Naive B cell (primary cell): ENCODE data around the gene MOSPD3. TPM values are rescaled to one million over a fixed set of nuclear protein-coding genes. Genes with fewer than 3 reads are reported as not detected.

Experiments used
- ATAC-seq, 2 donors: fragments of 150-1000 bp; cut with Tn5 transposase; 2 replicates each; pipeline ENCODE4 v1.10.0; 2021; ENCODE audit warnings: low read depth in 2 of 2, mild to moderate bottlenecking in 2 of 2, moderate library complexity in 2 of 2
- DNase-seq: peaks from one replicate; pipeline ENCODE4 v3.0.0; 2022
- H3K27ac Mint-ChIP-seq, 6 donors: one replicate each; pipeline ENCODE4 v1.8.0; 2020 to 2022; ENCODE audit warnings: mild to moderate bottlenecking in 6 of 6, mixed read lengths in 6 of 6, moderate library complexity in 5 of 6, inconsistent platforms in 2 of 6
- H3K27me3 Mint-ChIP-seq, 3 donors: one replicate each; pipeline ENCODE4 v1.8.0; 2021 to 2022; ENCODE audit warnings: mixed read lengths in 3 of 3, mild to moderate bottlenecking in 1 of 3
- H3K36me3 Mint-ChIP-seq, 2 donors: one replicate each; pipeline ENCODE4 v1.8.0; 2020 to 2022; ENCODE audit warnings: mixed read lengths in 2 of 2, inconsistent platforms in 1 of 2, mild to moderate bottlenecking in 1 of 2
- H3K4me1 Mint-ChIP-seq, 3 donors: one replicate each; pipeline ENCODE4 v1.8.0; 2020 to 2022; ENCODE audit warnings: mixed read lengths in 3 of 3, inconsistent platforms in 1 of 3, mild to moderate bottlenecking in 1 of 3, moderate library complexity in 1 of 3
- H3K4me3 Mint-ChIP-seq, 8 donors: one replicate each; pipeline ENCODE4 v1.8.0; 2020 to 2022; ENCODE audit warnings: mild to moderate bottlenecking in 8 of 8, mixed read lengths in 8 of 8, moderate library complexity in 8 of 8, inconsistent platforms in 2 of 8
- H3K9me3 Mint-ChIP-seq, 7 donors: one replicate each; pipeline ENCODE4 v1.8.0; 2020 to 2022; ENCODE audit warnings: mixed read lengths in 7 of 7, mild to moderate bottlenecking in 5 of 7, inconsistent platforms in 2 of 7, moderate library complexity in 1 of 7
- polyA plus RNA-seq, 6 donors: library from polyadenylated mRNA; unstranded; fragments of 300-500 nt; fragmentation: Illumina TruSeq; gene quantifications; one replicate each; pipeline ENCODE4 v1.2.3, GENCODE V29; 2021; ENCODE audit warnings: low read depth in 6 of 6

The MOSPD3 gene
- polyA plus RNA-seq, 6 donors from 2014 or later = 7.7 to 18.2 (median 13.1) TPM

GRCh38 chr7:100571829-100572116, 40.6 kb upstream of the MOSPD3 start:
- H3K36me3 Mint-ChIP-seq = peaks cover 0 to 19% of the 10 kb centered on the region in 2 donors
- peak overlapping the region in 1 of 6 donors; percentile 87 for H3K27ac Mint-ChIP-seq
- H3K4me1 Mint-ChIP-seq = peaks cover 26 to 50% (median 40%) of the 10 kb centered on the region in 3 donors
- H3K27me3 Mint-ChIP-seq = no peaks in the 10 kb centered on the region
- DNase-seq (no peak), ATAC-seq (no peak)
- no peaks in the 10 kb centered on the region for H3K9me3 Mint-ChIP-seq
- H3K4me3 Mint-ChIP-seq = peak overlapping the region in 2 of 8 donors; percentile 15 to 42

GRCh38 chr7:100572281-100572948, 39.9 kb upstream of the MOSPD3 start:
- H3K36me3 Mint-ChIP-seq = peaks cover 0 to 21% of the 10 kb centered on the region in 2 donors
- no peak for DNase-seq
- peak overlapping the region in 3 of 6 donors; percentile 24 to 87 (median 86) for H3K27ac Mint-ChIP-seq
- no peak for ATAC-seq
- no peaks in the 10 kb centered on the region for H3K27me3 Mint-ChIP-seq
- no peaks in the 10 kb centered on the region for H3K9me3 Mint-ChIP-seq
- peaks cover 26 to 44% (median 37%) of the 10 kb centered on the region in 3 donors for H3K4me1 Mint-ChIP-seq
- peak overlapping the region in 1 of 8 donors; percentile 15 for H3K4me3 Mint-ChIP-seq

- no peak for DNase-seq
- H3K4me1 Mint-ChIP-seq = peaks cover 19 to 37% (median 30%) of the 10 kb centered on the region in 3 donors
- no peaks in the 10 kb centered on the region for H3K9me3 Mint-ChIP-seq
- peak overlapping the region in 1 of 6 donors; percentile 71 for H3K27ac Mint-ChIP-seq
- H3K4me3 Mint-ChIP-seq = no peak overlapping the region
- ATAC-seq = no peak
- peaks cover 0 to 21% of the 10 kb centered on the region in 2 donors for H3K36me3 Mint-ChIP-seq
- no peaks in the 10 kb centered on the region for H3K27me3 Mint-ChIP-seq
Observed at GRCh38 chr7:100572949-100573675, 39.2 kb upstream of the MOSPD3 start.

DNA sequence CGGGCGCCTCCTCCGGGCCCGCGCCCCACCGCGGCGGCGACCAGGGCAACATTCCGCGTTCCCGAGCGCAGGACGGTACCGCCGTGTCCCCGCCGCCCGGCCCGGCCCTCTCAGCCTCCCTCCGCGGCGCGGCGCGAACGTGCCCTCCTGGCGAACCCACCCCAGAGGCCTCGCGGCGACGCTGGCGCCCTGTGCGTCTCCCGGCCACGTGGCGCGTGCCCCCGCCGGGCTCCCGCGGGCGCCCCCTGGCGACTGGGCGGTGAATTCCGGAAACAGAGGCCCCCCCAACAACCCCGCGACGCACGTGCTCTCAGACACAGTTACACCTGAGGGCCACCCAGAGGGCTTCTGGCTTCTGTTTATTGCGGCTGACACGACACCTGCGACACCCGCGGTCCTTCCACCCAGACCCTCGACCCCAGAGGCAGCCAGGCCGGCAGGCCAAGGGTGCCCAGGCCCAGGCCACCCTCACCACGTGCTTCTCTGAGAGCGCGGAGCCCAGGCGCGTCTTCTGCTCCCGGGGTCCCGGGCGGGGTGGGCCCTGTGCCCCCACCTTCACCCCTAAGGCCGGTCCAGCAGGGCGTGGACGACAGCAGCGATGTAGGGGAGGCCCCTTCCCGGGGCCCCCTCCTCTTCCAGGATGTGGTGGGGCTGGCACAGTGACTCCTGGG, 38.5 kb upstream of the MOSPD3 start, which contains the start of gene SAP25:
Gene SAP25, minus strand, starts transcription at position 210 of the 671 bp plus-strand sequence. Its CDS starts 158 bp downstream, at position 52.
- no peaks in the 10 kb centered on the region for H3K9me3 Mint-ChIP-seq
- peaks cover 14 to 32% (median 22%) of the 10 kb centered on the region in 3 donors for H3K4me1 Mint-ChIP-seq
- H3K27me3 Mint-ChIP-seq = no peaks in the 10 kb centered on the region
- ATAC-seq (no peak), DNase-seq (no peak)
- H3K4me3 Mint-ChIP-seq = no peak within 1 kb of the TSS
- H3K36me3 Mint-ChIP-seq = peaks cover 0 to 21% of the 10 kb centered on the region in 2 donors
- peak within 1 kb of the TSS in 1 of 6 donors; percentile 71 for H3K27ac Mint-ChIP-seq

GRCh38 chr7:100574362-100575205, 37.8 kb upstream of the MOSPD3 start:
- Mint-ChIP-seq H3K36me3 (peaks cover 0 to 21% of the 10 kb centered on the region in 2 donors), H3K27ac (no peak overlapping the region), H3K9me3 (no peaks in the 10 kb centered on the region), H3K27me3 (no peaks in the 10 kb centered on the region), H3K4me1 (peaks cover 8 to 27% (median 16%) of the 10 kb centered on the region in 3 donors), H3K4me3 (no peak overlapping the region)
- DNase-seq (no peak), ATAC-seq (no peak)

DNA sequence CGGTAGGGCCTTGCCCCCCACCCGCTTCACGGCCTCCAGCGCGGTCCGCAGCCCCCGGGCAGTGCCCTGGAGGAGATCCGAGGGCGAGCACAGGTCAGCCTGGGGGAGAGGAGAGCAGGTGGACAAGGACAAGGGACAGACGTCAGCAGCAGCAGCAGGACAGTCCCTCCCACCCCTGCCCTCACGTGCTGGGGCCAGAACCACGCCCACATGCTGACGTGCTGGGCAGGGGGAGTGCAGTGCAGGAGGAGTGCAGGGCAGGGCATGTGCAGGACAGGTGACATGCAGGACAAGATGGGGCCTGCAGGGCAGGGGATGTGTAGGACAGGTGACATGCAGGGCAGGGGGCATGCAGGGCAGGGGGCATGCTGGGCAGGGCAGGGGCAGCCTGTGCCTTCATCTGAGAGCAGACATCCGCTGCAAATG, 37.1 kb upstream of the MOSPD3 start:
- H3K27ac Mint-ChIP-seq = no peak overlapping the region
- no peaks in the 10 kb centered on the region for H3K27me3 Mint-ChIP-seq
- ATAC-seq = no peak

DNA sequence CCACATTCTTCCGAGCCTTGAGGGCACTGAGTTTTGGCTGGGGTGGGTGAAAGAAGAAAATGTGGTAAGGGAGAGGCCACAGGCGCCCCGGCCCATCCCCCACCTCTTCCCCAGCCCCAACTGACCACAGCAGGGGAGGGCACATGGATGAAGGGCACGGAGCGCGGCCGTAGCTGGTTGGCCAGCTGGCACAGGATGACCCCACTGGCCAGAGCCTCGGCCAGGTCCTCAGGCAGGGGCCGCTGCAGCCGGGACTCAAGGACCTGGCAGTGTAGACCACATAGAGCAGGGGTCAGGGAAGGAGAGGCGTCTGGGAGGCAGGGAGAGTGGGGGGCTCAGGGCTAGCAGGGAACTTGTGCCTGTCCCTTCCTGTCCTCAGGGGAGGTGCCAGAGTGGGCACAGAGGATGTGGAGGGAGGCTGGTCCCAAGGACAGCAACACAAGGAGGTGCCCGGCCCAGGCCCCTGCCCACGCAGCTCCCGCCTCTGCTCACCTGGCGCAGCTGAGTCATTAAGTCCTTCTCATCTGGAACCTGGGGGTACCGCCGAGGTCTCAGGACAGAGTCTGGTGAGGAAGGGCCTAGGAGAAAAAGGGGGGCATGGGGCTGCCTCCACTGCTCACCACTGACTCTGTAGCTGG, 36.5 kb upstream of the MOSPD3 start:
- no peak overlapping the region for H3K27ac Mint-ChIP-seq
- H3K4me3 Mint-ChIP-seq = no peak overlapping the region
- no peak for DNase-seq
- H3K36me3 Mint-ChIP-seq = peaks cover 0 to 21% of the 10 kb centered on the region in 2 donors
- no peaks in the 10 kb centered on the region for H3K27me3 Mint-ChIP-seq
- H3K4me1 Mint-ChIP-seq = peaks cover 8 to 15% (median 13%) of the 10 kb centered on the region in 3 donors
- no peak for ATAC-seq
- no peaks in the 10 kb centered on the region for H3K9me3 Mint-ChIP-seq

More for the DNA sequence above, 37.1 kb upstream of the MOSPD3 start:
- Mint-ChIP-seq H3K9me3 (no peaks in the 10 kb centered on the region), H3K4me1 (peaks cover 8 to 21% (median 18%) of the 10 kb centered on the region in 3 donors), H3K36me3 (peaks cover 0 to 21% of the 10 kb centered on the region in 2 donors), H3K4me3 (no peak overlapping the region)
- DNase-seq = no peak

- H3K27ac Mint-ChIP-seq = no peak overlapping the region
- peaks cover 0 to 21% of the 10 kb centered on the region in 2 donors for H3K36me3 Mint-ChIP-seq
- DNase-seq (no peak), ATAC-seq (no peak)
- no peaks in the 10 kb centered on the region for H3K9me3 Mint-ChIP-seq
- no peaks in the 10 kb centered on the region for H3K27me3 Mint-ChIP-seq
- H3K4me3 Mint-ChIP-seq = no peak overlapping the region
- H3K4me1 Mint-ChIP-seq = peaks cover 8 to 14% (median 12%) of the 10 kb centered on the region in 3 donors
Observed at GRCh38 chr7:100576384-100576993, 35.9 kb upstream of the MOSPD3 start.

- Mint-ChIP-seq H3K4me1 (peaks cover 4 to 9% (median 8%) of the 10 kb centered on the region in 3 donors), H3K27ac (no peak overlapping the region), H3K4me3 (no peak overlapping the region), H3K27me3 (no peaks in the 10 kb centered on the region), H3K36me3 (peaks cover 0 to 21% of the 10 kb centered on the region in 2 donors), H3K9me3 (no peaks in the 10 kb centered on the region)
- ATAC-seq (no peak), DNase-seq (no peak)
Observed at GRCh38 chr7:100577103-100577502, 35.2 kb upstream of the MOSPD3 start.

GRCh38 chr7:100577507-100577906, 34.8 kb upstream of the MOSPD3 start:
- ATAC-seq (no peak), DNase-seq (no peak)
- H3K4me3 Mint-ChIP-seq = no peak overlapping the region
- H3K27me3 Mint-ChIP-seq = no peaks in the 10 kb centered on the region
- H3K36me3 Mint-ChIP-seq = peaks cover 0 to 21% of the 10 kb centered on the region in 2 donors
- H3K27ac Mint-ChIP-seq = no peak overlapping the region
- no peaks in the 10 kb centered on the region for H3K9me3 Mint-ChIP-seq
- peaks cover 5 to 11% (median 8%) of the 10 kb centered on the region in 3 donors for H3K4me1 Mint-ChIP-seq

DNA sequence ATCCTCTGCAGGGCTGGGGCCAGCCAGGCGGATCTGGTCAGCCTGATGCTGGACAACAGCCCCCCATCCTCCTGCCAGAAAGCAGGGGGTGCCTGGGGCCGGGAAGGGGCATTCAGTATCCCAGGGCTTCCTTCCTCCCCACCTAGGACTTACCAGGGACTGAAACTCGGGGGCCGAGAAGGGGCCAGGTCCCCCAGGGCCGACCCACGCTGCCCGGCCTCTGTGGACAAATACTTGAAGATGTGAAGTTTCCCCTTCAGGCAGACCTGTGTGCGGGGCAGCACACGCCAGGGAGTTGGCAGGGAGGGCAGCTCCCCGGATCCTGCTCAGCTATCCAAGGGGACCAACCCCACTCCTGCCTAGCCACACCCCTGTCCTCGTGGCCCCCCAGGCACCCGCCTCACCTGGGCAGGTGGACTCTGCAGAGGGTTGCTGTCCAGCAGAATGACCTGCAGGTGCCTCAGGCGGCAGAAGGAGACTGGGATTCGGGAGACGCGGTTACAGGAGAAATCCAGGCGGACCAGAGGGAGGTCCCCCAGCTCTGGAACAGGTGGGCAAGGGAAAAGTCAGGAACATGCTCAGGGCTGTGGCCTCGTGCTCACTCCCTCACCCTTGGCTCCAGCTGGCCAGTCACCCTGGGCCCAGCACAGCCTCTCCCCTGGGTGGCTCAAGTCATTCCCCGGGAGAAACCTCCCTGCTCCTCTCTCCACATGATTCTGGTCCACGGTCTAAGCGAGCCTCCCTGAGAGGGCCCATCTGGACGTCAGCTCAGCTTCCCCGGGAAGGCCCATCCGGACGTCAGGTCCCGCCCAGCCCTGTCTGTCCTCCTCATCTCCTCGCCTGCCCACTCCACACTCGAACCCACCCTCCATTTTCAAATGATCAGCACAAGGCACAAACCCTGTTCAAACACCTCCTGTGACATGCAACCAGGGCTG, 33.8 kb upstream of the MOSPD3 start:
- ATAC-seq (no peak), DNase-seq (no peak)
- H3K27ac Mint-ChIP-seq = peak overlapping the region in 2 of 6 donors; percentile 24 to 37
- no peaks in the 10 kb centered on the region for H3K9me3 Mint-ChIP-seq
- H3K27me3 Mint-ChIP-seq = no peaks in the 10 kb centered on the region
- H3K4me3 Mint-ChIP-seq = peak overlapping the region in 2 of 8 donors; percentile 16 to 61
- H3K4me1 Mint-ChIP-seq = peaks cover 13 to 21% (median 18%) of the 10 kb centered on the region in 3 donors
- H3K36me3 Mint-ChIP-seq = peaks cover 0 to 21% of the 10 kb centered on the region in 2 donors
